Vagina (tissue), 2 donors: Measurements from ENCODE around the gene PIP4K2A. TPM values are rescaled to one million over a fixed set of nuclear protein-coding genes. Genes with fewer than 3 reads are reported as not detected.

Experiments used
- DNase-seq, 2 donors: peaks; one replicate each; pipeline ENCODE4 v3.0.0-alpha.2; 2017; ENCODE audit errors: extremely low spot score in 2 of 2
- H3K27ac ChIP-seq: fragments of 200-600 bp; sonication (generic); one replicate; pipeline ENCODE4 v1.5.1; 2019
- H3K27me3 ChIP-seq: fragments of 200-600 bp; sonication (generic); one replicate; pipeline ENCODE4 v1.5.1; 2019
- H3K36me3 ChIP-seq, 2 donors: fragments of 200-600 bp; sonication (generic); one replicate each; pipeline ENCODE4 v1.5.1; 2017 to 2019
- H3K4me1 ChIP-seq: fragments of 200-600 bp; sonication (generic); one replicate; pipeline ENCODE4 v1.5.1; 2019
- H3K4me3 ChIP-seq, 2 donors: fragments of 200-600 bp; sonication (generic); 1 replicate in 1 of 2; 2 replicates in 1 of 2; pipeline ENCODE4 v1.5.1; 2016 to 2019
- H3K9me3 ChIP-seq: fragments of 200-600 bp; sonication (generic); one replicate; pipeline ENCODE4 v1.5.1; 2019
- CTCF ChIP-seq, 3 experiments: fragments of 450-650 bp in 2 of 3; fragments of 200-600 bp in 1 of 3; sonication (generic) in 1 of 3; IDR thresholded peaks; one replicate each; pipeline ENCODE4 v1.5.1; 2017 to 2019; ENCODE audit warnings: antibody characterized with exemption in 3 of 3, mild to moderate bottlenecking in 2 of 3, moderate library complexity in 2 of 3
- POLR2A ChIP-seq, 2 donors: fragments of 450-650 bp; IDR thresholded peaks; one replicate each; pipeline ENCODE4 v1.6.1; 2017; ENCODE audit warnings: antibody characterized with exemption in 2 of 2, mild to moderate bottlenecking in 2 of 2, moderate library complexity in 2 of 2
- POLR2AphosphoS5 ChIP-seq, 2 donors: sonication (generic); formaldehyde crosslinking; IDR thresholded peaks; one replicate each; pipeline ENCODE4 v1.9.0; 2017; ENCODE audit warnings: antibody characterized with exemption in 2 of 2, mild to moderate bottlenecking in 2 of 2, low read depth in 1 of 2; ENCODE audit not compliant: insufficient read depth in 1 of 2
- intact Hi-C: fragments of 100-400 bp; cut with DNase I; formaldehyde crosslinking; loops from one replicate; pipeline ENCODE4 v1.15.1; 2023
- total RNA-seq: library from RNA; depleted of rRNA; stranded (reverse); fragments of >200 nt; gene quantifications from one replicate; pipeline ENCODE4 v1.2.3, GENCODE V29; 2016

Gene PIP4K2A
- total RNA-seq, 1 donor from 2014 or later = 20.6 TPM

GRCh38 chr10:22683140-22683389, 31.3 kb downstream of the PIP4K2A start:
- H3K27ac ChIP-seq = no peak overlapping the region
- H3K27me3 ChIP-seq = no peaks in the 10 kb centered on the region
- intact Hi-C loops = no loop called here
- H3K4me3 ChIP-seq = no peak overlapping the region
- H3K36me3 ChIP-seq = no peaks in the 10 kb centered on the region
- H3K4me1 ChIP-seq = peaks cover 34% of the 10 kb centered on the region
- TF ChIP-seq CTCF (IDR thresholded peaks at IDR 0.05) (no peak), POLR2A (IDR thresholded peaks at IDR 0.05) (no peak), POLR2AphosphoS5 (IDR thresholded peaks at IDR 0.05; ENCODE audit: insufficient read depth in 1 of 2, low read depth in 1 of 2) (no peak)
- H3K9me3 ChIP-seq = no peaks in the 10 kb centered on the region
- no peak for DNase-seq

- intact Hi-C loops = no loop called here
- Histone ChIP-seq H3K9me3 (no peaks in the 10 kb centered on the region), H3K36me3 (no peaks in the 10 kb centered on the region), H3K27me3 (no peaks in the 10 kb centered on the region), H3K4me3 (no peak overlapping the region), H3K4me1 (peaks cover 40% of the 10 kb centered on the region), H3K27ac (no peak overlapping the region)
- TF ChIP-seq CTCF (IDR thresholded peaks at IDR 0.05) (no peak), POLR2AphosphoS5 (IDR thresholded peaks at IDR 0.05; ENCODE audit: insufficient read depth in 1 of 2, low read depth in 1 of 2) (no peak), POLR2A (IDR thresholded peaks at IDR 0.05) (no peak)
- DNase-seq = peak in 1 of 2 donors; percentile 62
Measured at GRCh38 chr10:22682237-22683139, 31.9 kb downstream of the PIP4K2A start.

- Histone ChIP-seq H3K27ac (no peak overlapping the region), H3K36me3 (no peaks in the 10 kb centered on the region), H3K4me3 (no peak overlapping the region), H3K27me3 (no peaks in the 10 kb centered on the region), H3K4me1 (peaks cover 41% of the 10 kb centered on the region), H3K9me3 (no peaks in the 10 kb centered on the region)
- DNase-seq = no peak
- intact Hi-C loops = no loop called here
- no peak for TF ChIP-seq CTCF (IDR thresholded peaks at IDR 0.05)
- TF ChIP-seq POLR2A (IDR thresholded peaks at IDR 0.05) = no peak
Measured at GRCh38 chr10:22681783-22682183, 32.6 kb downstream of the PIP4K2A start.

GRCh38 chr10:22681301-22681700, 33.1 kb downstream of the PIP4K2A start:
- intact Hi-C loops = no loop called here
- TF ChIP-seq POLR2A (IDR thresholded peaks at IDR 0.05) (no peak), POLR2AphosphoS5 (IDR thresholded peaks at IDR 0.05; ENCODE audit: insufficient read depth in 1 of 2, low read depth in 1 of 2) (no peak), CTCF (IDR thresholded peaks at IDR 0.05) (no peak)
- DNase-seq = no peak
- Histone ChIP-seq H3K4me1 (peaks cover 41% of the 10 kb centered on the region), H3K4me3 (no peak overlapping the region), H3K36me3 (no peaks in the 10 kb centered on the region), H3K27ac (no peak overlapping the region), H3K27me3 (no peaks in the 10 kb centered on the region), H3K9me3 (no peaks in the 10 kb centered on the region)

GRCh38 chr10:22679608-22680007, 34.8 kb downstream of the PIP4K2A start:
- Histone ChIP-seq H3K9me3 (no peaks in the 10 kb centered on the region), H3K27me3 (no peaks in the 10 kb centered on the region)
- intact Hi-C loops = no loop called here

More at GRCh38 chr10:22679608-22680007, 34.8 kb downstream of the PIP4K2A start:
- no peaks in the 10 kb centered on the region for H3K36me3 ChIP-seq
- no peak overlapping the region for H3K4me3 ChIP-seq
- peaks cover 38% of the 10 kb centered on the region for H3K4me1 ChIP-seq
- no peak for TF ChIP-seq CTCF (IDR thresholded peaks at IDR 0.05)
- no peak for TF ChIP-seq POLR2AphosphoS5 (IDR thresholded peaks at IDR 0.05; ENCODE audit: insufficient read depth in 1 of 2, low read depth in 1 of 2)
- no peak for TF ChIP-seq POLR2A (IDR thresholded peaks at IDR 0.05)
- no peak for DNase-seq
- H3K27ac ChIP-seq = no peak overlapping the region
